Epithelial cell of esophagus (primary cell): ENCODE measurements around the gene COPE.

Experiments used
- DNase-seq: peaks from one replicate; pipeline ENCODE4 v3.0.0; 2010; ENCODE audit warnings: low read depth
- H3K4me3 ChIP-seq: 2 replicates; pipeline ENCODE4 v1.5.1; 2011; ENCODE audit warnings: mild to moderate bottlenecking, low read length, control low read depth
- TF ChIP-seq, protein P1 (sequence below): IDR thresholded peaks from 2 replicates; pipeline ENCODE4 v1.5.1; 2011; ENCODE audit warnings: low read depth, mild to moderate bottlenecking, low read length, control low read depth, inconsistent platforms; ENCODE audit not compliant: insufficient read depth; ENCODE audit errors: missing control alignments

The COPE gene

GRCh38 chr19:18897094-18898029 is 21.8 kb downstream of the COPE start:
- TF ChIP-seq, protein P1, sequence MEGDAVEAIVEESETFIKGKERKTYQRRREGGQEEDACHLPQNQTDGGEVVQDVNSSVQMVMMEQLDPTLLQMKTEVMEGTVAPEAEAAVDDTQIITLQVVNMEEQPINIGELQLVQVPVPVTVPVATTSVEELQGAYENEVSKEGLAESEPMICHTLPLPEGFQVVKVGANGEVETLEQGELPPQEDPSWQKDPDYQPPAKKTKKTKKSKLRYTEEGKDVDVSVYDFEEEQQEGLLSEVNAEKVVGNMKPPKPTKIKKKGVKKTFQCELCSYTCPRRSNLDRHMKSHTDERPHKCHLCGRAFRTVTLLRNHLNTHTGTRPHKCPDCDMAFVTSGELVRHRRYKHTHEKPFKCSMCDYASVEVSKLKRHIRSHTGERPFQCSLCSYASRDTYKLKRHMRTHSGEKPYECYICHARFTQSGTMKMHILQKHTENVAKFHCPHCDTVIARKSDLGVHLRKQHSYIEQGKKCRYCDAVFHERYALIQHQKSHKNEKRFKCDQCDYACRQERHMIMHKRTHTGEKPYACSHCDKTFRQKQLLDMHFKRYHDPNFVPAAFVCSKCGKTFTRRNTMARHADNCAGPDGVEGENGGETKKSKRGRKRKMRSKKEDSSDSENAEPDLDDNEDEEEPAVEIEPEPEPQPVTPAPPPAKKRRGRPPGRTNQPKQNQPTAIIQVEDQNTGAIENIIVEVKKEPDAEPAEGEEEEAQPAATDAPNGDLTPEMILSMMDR, result no peak
- DNase-seq, result no peak
- no peak overlapping the region for H3K4me3 ChIP-seq

DNA sequence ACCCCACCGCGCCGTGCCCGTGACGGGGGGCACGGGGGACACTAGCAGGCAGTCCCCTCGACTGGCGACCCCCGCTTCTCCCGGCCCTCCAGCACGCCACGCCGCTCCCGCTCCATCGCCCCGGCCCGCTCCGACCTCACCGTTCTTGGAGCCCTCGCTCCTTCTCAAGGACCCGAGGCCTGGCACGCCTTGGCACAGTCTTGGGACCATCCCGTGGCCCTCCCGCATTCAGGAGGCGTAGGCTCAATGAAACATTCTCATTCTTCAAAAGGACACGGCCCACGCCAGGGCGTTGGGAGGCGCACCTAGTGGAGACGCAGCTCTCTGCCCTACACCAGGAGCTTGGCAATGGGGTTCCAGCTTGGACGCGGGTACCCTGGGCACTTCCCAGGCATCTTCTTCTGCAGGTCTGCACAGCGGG is 22.8 kb downstream of the COPE start:
- TF ChIP-seq, protein P1, result peak; percentile 21
- H3K4me3 ChIP-seq, result no peak overlapping the region
- peak; percentile 41 for DNase-seq

DNA sequence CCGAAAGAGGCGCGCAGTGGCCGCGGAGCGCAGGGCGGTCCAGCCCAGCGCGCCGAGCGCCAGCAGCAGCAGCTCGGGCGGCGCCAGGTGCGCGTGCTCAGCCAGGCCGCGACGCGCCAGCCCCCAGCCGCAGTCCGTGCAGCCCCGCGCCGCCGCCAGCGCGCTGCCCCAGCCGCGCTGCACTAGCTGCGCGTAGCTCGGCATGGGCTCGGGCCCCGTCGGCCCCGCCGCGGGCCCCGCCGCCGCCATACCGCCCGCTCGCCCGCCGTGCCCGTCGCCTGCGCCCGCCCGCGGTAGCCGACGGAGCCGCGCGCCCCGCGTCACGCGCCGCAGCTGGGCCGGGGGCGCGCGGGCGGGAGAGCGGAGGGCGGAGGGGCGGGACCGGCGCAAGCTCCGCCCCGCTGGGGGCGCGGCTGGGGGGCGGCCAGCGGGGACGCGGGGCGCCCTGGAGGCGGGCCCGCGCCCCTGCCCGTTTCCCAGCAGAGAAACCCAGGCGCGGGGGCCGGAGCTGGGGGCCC is 23.3 kb downstream of the COPE start, which contains the start of gene CERS1:
Gene CERS1, minus strand, starts transcription at position 335 of the 518 bp plus-strand sequence. Its CDS starts 86 bp downstream, at position 249.
- TF ChIP-seq, protein P1, result no peak
- peak within 1 kb of the TSS; percentile 9 for H3K4me3 ChIP-seq
- DNase-seq, result peak; percentile 17

- TF ChIP-seq, protein P1, result peak; percentile 20
- H3K4me3 ChIP-seq, result peak overlapping the region; percentile 9
Observed at GRCh38 chr19:18895038-18895823, 24.0 kb downstream of the COPE start.

DNA sequence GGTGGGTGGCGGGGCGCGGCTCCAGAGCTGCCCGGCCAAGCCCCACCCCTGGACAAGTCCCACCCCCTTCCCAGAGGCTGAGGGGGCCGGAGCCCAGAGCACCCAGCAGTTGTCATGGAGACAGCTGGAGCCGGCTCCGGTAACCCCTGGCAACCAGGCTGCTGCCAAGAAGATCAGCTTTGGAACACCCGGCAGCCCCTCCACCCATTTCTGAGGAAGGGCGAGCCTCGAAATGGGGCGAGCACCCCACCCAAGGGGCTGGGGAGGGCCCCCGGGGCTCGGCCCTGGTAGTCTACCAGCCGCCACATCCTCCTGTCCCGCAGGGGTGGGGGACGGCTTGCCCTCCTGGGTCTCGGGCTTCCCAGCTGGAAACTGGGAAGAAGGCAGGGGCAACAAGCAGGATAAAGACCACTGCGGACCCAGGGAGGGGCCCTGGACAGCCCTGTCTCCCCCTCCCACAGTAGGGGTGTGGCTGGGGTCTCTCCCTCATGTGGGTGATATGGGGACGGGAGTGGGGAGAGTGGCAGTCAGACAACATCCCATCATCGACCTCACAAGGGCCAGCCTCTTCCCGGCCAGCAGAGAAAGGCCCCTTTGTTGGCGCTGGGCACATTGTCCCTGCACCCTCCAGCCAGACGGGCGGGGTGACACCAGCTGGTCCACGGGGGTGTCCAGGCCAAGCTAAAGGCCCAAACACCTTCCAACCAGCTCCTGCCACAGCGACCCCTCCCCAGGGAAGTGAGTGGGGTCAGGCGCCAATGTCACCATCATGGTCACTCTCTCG is 24.7 kb downstream of the COPE start:
- no peak overlapping the region for H3K4me3 ChIP-seq
- DNase-seq, result no peak
- TF ChIP-seq, protein P1, result no peak

More at GRCh38 chr19:18895038-18895823, 24.0 kb downstream of the COPE start:
- DNase-seq, result peak; percentile 13

GRCh38 chr19:18893587-18894253 is 25.5 kb downstream of the COPE start:
- TF ChIP-seq, protein P1, result no peak
- no peak overlapping the region for H3K4me3 ChIP-seq
- DNase-seq, result no peak
